Measurements from ENCODE around the gene NOM1.

The NOM1 gene

DNA sequence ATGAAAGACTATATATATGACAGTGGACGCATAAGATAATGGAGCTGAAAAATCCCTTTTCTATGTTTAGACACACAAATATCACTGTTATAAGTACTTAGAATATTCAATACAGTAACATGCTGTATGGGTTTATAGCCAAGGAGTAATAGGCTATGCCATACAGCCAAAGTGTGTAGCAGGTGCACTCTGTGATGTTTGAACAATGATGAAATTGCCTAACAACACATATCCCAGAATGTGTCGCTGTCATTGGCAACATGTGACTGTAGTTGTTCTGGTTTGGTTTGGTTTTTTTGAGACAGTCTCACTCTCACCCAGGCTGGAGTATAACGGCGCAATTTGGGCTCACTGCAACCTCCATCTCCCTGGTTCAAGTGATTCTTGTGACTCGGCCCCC is 26.1 kb downstream of the NOM1 start:
- TF ChIP-seq, protein P1, sequence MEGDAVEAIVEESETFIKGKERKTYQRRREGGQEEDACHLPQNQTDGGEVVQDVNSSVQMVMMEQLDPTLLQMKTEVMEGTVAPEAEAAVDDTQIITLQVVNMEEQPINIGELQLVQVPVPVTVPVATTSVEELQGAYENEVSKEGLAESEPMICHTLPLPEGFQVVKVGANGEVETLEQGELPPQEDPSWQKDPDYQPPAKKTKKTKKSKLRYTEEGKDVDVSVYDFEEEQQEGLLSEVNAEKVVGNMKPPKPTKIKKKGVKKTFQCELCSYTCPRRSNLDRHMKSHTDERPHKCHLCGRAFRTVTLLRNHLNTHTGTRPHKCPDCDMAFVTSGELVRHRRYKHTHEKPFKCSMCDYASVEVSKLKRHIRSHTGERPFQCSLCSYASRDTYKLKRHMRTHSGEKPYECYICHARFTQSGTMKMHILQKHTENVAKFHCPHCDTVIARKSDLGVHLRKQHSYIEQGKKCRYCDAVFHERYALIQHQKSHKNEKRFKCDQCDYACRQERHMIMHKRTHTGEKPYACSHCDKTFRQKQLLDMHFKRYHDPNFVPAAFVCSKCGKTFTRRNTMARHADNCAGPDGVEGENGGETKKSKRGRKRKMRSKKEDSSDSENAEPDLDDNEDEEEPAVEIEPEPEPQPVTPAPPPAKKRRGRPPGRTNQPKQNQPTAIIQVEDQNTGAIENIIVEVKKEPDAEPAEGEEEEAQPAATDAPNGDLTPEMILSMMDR (conservative IDR thresholded peaks at IDR 0.05; ENCODE audit: low read depth, low read length), result no peak
- DNase-seq (ENCODE audit: low read depth), result no peak
- no peak overlapping the region for H3K4me3 ChIP-seq (ENCODE audit: low read depth, low read length)

DNA sequence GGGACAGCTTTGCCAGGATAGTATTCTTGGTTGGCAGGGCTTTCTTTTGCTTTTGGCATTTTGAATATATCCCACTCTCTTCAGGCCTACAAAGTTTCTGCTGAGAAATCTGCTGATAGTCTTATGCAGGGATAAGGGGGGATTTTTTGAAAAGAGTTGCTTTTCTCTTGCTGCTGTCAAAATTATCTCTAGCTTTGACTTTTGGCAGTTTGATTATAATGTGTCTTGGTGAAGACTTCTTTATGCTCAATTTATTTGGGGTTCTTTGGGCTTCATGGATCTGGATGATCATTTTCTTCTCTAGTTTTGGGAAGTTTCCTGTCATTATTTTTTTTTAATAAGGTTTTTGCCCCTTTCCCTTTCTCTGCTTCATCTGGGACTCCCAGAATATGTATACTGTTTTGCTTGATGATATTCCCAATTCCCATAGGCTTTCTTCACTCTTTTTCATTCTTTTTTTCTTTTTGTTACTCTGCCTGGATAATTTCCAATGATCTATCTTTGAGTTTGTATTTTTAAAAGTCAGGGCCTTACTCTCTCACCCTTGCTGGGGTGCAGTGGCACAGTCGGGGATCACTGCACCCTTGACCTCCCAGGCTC is 29.6 kb downstream of the NOM1 start:
- H3K4me3 ChIP-seq (ENCODE audit: low read depth, low read length), result no peak overlapping the region
- no peak for DNase-seq (ENCODE audit: low read depth)

DNA sequence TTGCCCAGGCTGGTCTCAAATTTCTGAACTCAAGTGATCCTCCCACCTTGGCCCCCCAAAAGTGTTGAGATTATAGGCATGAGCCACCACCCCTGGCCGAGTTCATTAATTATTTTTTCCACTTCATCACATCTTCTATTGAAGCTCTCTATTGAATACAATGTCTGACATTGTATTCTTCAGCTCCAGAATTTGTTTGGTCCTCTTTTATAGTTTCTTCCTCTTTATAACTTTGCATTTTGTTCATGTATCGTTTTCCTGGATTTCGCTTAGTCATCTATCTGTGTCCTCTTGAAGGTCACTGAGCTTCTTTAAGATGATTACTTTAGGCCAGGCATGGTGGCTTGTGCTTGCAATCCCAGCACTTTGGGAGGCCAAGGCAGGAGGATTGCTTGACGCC is 30.2 kb downstream of the NOM1 start:
- DNase-seq (ENCODE audit: low read depth), result no peak
- H3K4me3 ChIP-seq (ENCODE audit: low read depth, low read length), result no peak overlapping the region
- TF ChIP-seq, protein P1 (conservative IDR thresholded peaks at IDR 0.05; ENCODE audit: low read depth, low read length), result no peak

More for the DNA sequence above, 29.6 kb downstream of the NOM1 start:
- TF ChIP-seq, protein P1 (conservative IDR thresholded peaks at IDR 0.05; ENCODE audit: low read depth, low read length), result no peak

DNA sequence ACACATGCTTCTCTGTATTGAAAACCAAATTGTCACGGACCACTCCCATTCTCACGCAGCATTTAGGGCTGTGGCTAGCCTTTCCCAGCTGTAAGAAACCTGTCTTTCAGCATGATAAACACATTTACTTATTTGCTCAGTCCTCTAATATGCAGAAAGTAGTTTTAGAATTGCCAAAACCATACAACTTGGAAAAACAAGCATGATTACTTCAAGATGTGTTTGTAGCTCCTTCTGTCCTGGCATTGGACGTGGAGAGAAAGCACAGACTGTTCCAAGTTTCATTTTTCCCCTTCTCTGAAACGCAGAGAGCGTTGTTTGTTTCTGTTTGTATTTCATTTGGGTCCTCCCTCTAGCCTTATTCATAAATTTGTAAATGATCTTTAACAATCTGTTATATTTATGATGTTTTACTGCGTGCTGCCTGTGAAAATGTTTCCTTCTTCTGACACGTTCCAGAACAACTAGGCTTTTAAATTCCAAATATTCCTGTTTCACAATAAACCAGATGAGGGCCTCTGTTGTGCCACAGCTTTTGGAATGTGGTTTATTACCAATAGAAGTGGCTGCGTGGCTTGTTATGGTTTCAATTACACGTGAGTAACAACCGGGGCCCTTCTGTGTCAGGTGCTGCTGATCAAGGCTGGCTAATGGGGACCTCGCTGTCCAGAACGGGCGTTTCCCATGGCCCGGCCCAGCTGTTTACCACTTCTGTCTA is 34.8 kb downstream of the NOM1 start:
- H3K4me3 ChIP-seq (ENCODE audit: low read depth, low read length), result peak overlapping the region; percentile 27
- DNase-seq (ENCODE audit: low read depth), result peak; percentile 58
- TF ChIP-seq, protein P1 (conservative IDR thresholded peaks at IDR 0.05; ENCODE audit: low read depth, low read length), result no peak

DNA sequence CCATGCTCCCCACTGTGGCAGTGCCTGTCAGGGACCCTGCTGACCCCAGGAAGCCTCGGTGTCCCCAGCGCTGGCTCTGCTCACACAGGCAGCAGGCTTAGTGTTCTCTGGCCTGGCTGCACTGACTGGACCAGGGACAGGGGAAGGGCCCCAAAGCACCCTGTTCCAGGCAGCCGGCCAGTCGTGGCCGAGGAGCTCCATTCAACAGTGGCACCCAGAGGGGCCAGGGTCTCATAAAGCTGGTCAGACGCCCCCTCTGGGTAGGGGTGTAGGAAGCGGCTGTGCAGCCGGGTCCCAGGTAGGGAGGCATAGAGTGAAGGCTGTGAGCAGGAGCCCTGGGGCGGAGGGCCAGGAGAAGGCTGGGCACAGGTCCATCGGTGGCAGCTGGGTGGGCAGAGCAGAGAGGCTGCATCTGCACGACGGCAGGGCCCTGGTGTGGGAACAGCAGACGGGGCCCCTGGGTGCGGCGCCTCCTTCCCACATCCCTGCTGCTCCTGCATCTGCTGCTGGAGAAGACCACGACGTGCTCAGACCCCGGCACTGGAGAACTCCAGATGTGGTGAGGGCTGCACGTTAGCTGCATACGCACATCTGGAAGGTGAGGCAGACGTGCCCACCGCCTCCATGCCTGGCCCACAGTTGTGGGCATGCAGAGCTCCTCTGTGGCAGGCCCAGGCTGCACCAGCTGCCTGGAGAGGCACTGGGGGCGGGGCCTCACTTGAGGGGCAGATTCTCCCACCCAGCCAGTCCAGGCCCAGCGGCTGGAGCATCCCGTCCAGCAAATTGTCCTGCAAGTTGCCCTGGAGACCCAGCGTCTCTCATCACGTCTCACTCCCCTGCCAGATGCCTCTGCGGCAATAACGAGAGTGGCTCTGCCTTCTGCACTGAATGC is 35.8 kb downstream of the NOM1 start:
- DNase-seq (ENCODE audit: low read depth), result no peak
- H3K4me3 ChIP-seq (ENCODE audit: low read depth, low read length), result no peak overlapping the region
- TF ChIP-seq, protein P1 (conservative IDR thresholded peaks at IDR 0.05; ENCODE audit: low read depth, low read length), result no peak

DNA sequence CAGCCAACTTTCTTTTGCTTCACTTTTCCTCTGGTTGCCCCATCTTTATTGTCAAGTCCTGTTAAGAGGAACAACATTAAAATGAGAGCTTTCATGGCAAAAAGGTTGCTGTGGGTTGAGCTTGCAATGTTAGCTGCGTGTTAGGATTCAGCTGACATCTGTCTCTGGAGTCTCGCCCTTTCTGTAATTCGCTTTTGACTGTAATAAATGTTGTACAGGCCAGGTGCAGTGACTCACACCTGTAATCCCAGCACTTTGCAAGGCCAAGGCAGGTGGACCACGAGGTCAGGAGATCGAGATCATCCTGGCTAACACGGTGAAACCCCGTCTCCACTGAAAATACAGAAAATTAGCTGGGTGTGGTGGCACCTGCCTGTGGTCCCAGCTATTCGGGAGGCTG is 36.9 kb downstream of the NOM1 start:
- TF ChIP-seq, protein P1 (conservative IDR thresholded peaks at IDR 0.05; ENCODE audit: low read depth, low read length), result no peak
- H3K4me3 ChIP-seq (ENCODE audit: low read depth, low read length), result no peak overlapping the region
- DNase-seq (ENCODE audit: low read depth), result no peak
